ENCODE data around the gene MYO5C.
A peak's percentile ranks its signal among the peaks of the same experiment; 100 is the strongest.

MYO5C gene

GRCh38 chr15:52162260-52162659 is 133.3 kb downstream of the MYO5C start:
- DNase-seq (ENCODE audit: low read depth) = peak; percentile 15
- H3K4me3 ChIP-seq (ENCODE audit: low read length) = no peak overlapping the region
- TF ChIP-seq, protein P1, sequence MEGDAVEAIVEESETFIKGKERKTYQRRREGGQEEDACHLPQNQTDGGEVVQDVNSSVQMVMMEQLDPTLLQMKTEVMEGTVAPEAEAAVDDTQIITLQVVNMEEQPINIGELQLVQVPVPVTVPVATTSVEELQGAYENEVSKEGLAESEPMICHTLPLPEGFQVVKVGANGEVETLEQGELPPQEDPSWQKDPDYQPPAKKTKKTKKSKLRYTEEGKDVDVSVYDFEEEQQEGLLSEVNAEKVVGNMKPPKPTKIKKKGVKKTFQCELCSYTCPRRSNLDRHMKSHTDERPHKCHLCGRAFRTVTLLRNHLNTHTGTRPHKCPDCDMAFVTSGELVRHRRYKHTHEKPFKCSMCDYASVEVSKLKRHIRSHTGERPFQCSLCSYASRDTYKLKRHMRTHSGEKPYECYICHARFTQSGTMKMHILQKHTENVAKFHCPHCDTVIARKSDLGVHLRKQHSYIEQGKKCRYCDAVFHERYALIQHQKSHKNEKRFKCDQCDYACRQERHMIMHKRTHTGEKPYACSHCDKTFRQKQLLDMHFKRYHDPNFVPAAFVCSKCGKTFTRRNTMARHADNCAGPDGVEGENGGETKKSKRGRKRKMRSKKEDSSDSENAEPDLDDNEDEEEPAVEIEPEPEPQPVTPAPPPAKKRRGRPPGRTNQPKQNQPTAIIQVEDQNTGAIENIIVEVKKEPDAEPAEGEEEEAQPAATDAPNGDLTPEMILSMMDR (conservative IDR thresholded peaks at IDR 0.05; ENCODE audit: low read length) = no peak

DNA sequence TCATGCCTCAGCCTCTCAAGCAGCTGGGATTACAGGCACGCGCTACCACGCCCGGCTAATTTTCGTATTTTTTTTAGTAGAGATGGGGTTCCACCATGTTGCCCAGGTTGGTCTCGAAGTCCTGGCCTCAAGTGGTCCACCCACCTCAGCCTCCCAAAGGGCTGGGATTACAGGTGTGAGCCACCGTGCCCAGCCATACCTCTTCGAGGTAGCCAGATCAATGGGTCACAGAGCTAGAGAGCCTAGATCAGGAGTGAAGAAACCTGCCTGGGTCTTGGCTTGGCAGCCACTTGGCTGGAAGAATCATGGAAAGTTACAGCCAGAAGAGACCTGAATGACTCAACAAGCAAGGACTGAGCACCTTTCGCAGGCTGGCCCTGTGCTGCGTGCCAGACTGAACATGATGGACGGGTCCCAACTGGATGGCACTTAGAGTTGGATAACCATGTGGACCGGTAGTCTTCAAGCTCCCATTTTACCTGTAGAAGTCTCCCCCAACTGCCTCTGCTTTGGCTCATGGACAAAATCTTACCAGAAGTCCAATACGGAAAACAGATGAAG is 134.1 kb downstream of the MYO5C start:
- H3K4me3 ChIP-seq (ENCODE audit: low read length) = no peak overlapping the region
- no peak for DNase-seq (ENCODE audit: low read depth)
- TF ChIP-seq, protein P1 (conservative IDR thresholded peaks at IDR 0.05; ENCODE audit: low read length) = no peak

- TF ChIP-seq, protein P1 (conservative IDR thresholded peaks at IDR 0.05; ENCODE audit: low read length) = no peak
- H3K4me3 ChIP-seq (ENCODE audit: low read length) = no peak overlapping the region
- no peak for DNase-seq (ENCODE audit: low read depth)
These were observed 136.0 kb downstream of the MYO5C start for GRCh38 chr15:52159645-52160044.

DNA sequence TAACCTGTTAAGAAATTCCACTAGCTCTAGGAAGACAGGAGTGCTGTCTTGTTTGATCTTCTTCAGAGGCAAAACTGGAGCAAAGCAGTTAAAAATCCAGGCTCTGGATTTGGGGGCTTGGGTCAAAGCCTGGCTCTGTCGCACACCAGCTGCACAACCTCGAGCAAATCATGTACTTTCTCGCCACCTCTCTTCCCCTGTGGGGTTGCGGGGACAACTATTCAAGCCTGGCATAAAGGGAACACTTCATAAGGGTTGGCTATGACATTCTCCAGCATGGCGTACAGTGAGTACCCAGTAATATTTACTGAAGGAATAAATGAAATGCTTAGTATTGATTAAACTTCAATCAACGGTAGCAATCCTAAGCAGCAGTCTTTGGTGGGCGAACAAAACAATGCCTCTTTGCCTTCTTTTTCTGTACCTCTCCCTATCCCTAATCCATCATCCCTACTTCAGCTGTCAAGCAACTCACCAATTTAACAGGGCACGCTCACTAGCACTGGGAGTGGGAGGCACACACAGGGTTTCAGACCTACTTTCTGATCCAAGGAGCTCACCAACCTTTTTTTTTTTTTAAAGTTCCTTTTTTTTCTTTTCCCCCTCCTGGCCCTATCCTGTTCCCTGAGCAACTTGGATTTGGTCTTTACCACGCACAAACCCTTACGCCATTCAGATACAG is 137.4 kb downstream of the MYO5C start:
- TF ChIP-seq, protein P1 (conservative IDR thresholded peaks at IDR 0.05; ENCODE audit: low read length) = no peak
- DNase-seq (ENCODE audit: low read depth) = no peak
- H3K4me3 ChIP-seq (ENCODE audit: low read length) = no peak overlapping the region

DNA sequence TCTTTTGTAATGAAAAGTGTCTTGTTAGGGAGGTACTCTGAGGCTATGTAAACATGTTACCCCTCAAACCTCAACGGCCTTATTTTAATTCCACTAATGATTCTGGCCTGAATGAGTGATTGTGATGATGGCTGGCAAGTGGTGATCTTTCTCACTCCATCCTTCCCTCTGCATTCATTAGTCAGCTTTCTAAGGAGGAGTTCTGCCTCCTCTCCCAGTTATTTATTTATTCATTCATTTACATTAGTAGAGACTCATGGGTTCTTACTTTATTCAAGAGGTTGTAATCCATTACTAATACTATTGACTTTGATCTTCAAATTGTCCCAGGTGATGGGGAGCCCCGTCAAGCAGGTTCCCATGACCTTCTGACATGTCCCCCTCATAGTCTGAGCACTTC is 139.7 kb downstream of the MYO5C start:
- TF ChIP-seq, protein P1 (conservative IDR thresholded peaks at IDR 0.05; ENCODE audit: low read length) = no peak
- no peak overlapping the region for H3K4me3 ChIP-seq (ENCODE audit: low read length)
- no peak for DNase-seq (ENCODE audit: low read depth)

DNA sequence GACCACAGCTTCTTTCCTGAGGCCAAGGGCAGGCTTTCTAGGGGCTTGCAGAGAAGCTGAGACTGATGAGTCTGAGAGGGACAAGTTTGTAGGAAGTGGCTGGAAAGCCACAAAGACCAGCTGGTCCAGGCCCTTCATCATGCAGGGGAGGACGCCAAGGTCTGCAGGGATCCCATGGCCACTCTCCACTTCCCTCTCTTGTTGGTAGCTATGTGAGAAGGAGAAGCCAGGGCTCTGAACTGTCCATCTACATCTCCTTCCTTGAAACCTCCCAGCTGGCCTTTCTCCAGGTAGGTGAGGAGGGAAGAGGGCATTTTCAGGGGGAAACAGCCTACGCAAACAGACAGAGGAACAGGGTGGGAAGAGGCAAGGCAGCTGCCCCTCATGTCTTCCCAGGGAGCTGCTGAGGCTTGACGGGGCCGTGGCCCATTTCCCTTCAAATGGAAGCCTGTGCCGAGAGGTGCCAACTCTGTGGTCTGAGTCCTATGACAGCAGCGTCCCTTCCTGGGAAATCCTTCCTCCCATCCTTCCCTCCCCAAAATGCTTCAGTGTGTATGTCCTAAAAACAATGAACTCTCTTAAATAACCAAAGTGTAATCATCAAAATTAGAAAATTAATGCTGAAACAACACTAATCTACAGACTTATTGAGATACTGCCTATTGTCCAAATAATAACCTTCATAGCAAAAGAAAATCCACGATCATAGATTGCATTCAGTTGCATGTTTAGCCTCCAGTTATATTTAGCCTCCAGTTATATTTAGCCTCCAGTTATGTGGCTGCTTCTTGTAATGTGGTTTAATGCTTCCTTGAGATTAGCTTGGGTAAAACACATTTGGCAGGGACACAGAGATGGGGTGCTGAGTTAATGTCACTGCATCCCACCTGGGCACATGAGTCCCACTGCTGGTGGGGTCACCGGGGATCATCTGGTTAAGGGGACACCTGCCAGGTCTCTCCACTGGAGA is 140.4 kb downstream of the MYO5C start:
- DNase-seq (ENCODE audit: low read depth) = no peak
- no peak overlapping the region for H3K4me3 ChIP-seq (ENCODE audit: low read length)
- TF ChIP-seq, protein P1 (conservative IDR thresholded peaks at IDR 0.05; ENCODE audit: low read length) = no peak
